Gastroesophageal sphincter (tissue), 3 donors: ENCODE measurements around the gene ZNF674.

Experiments
- CTCF ChIP-seq, 4 experiments: fragments of 200-600 bp in 2 of 4; fragments of 450-650 bp in 2 of 4; sonication (generic) in 1 of 4; IDR thresholded peaks; one replicate each; pipeline ENCODE4 v1.5.1; 2017 to 2019; ENCODE audit warnings: antibody characterized with exemption in 4 of 4, mild to moderate bottlenecking in 2 of 4, moderate library complexity in 2 of 4
- EP300 ChIP-seq: sonication (generic); formaldehyde crosslinking; IDR thresholded peaks from one replicate; pipeline ENCODE4 v1.6.1; 2017; ENCODE audit warnings: antibody characterized with exemption, mild to moderate bottlenecking
- POLR2A ChIP-seq, 2 donors: fragments of 450-650 bp; IDR thresholded peaks; one replicate each; pipeline ENCODE4 v1.6.1; 2017; ENCODE audit warnings: antibody characterized with exemption in 2 of 2, mild to moderate bottlenecking in 2 of 2, moderate library complexity in 1 of 2
- POLR2AphosphoS5 ChIP-seq: sonication (generic); formaldehyde crosslinking; IDR thresholded peaks from one replicate; pipeline ENCODE4 v1.6.1; 2017; ENCODE audit warnings: antibody characterized with exemption

DNA sequence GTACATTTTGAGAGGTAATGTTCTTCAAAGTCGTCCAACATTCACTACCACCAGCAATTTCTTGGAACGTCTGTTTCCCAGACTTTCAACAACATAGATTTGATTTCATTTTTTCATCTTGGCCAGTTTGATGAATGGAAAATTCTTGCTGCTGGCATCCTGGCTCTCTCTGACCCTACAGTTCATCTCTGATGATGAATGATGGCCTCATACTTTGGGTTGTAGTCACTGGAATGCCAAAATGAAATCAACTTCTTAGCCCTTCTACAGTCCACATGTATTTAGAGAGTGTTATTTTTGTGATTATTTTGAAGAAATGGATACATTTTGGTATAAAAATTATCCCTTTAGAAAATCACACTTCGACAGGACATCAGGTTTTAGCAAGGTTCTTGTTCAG is 37.1 kb upstream of the ZNF674 start:
- TF ChIP-seq POLR2A (IDR thresholded peaks at IDR 0.05) (no peak), CTCF (IDR thresholded peaks at IDR 0.05) (no peak), POLR2AphosphoS5 (no peak), EP300 (no peak)
